NB4 (cell line): ENCODE measurements around the gene KAT2B.

Source experiments
- POLR2A ChIP-seq: IDR thresholded peaks from 2 replicates; pipeline ENCODE4 v1.6.1; 2011; ENCODE audit warnings: mild to moderate bottlenecking; ENCODE audit not compliant: insufficient read length; ENCODE audit errors: extremely low read depth
- TF ChIP-seq, protein P1 (sequence below): IDR thresholded peaks from one replicate; pipeline ENCODE4 v1.5.1; 2012; ENCODE audit warnings: low read depth, low read length
- TF ChIP-seq, protein P2 (sequence below): IDR thresholded peaks from 2 replicates; pipeline ENCODE4 v1.6.1; 2011; ENCODE audit warnings: low read depth, low read length

DNA sequence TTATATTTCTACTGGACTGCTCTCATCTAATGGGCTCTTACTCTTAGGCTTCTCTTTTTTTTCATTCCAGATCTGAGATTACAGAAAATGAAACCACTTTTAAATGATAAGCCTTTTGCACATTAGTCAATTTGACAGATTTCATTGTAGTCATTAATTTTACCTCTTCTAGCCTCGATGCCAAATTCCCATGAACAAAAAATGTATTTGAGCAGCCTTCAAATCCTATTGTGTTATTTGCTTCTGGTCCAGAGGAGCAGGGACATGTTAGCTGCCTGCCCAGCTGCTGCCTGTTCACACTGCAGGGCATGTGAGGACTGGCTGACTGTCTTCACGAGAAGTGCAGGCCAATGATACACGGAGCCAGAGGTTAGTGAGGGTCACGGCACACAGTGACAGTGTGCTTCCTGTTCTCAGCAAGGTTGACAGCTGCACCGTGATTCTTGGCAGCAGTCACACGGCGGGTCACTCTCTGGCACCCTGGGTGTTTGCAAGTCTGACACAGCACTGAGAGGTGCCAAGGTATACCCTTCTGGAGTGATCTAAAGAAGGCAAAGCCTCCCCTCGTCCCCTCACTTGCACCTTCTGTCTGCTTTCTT is 40.8 kb downstream of the KAT2B start:
- TF ChIP-seq, protein P1, sequence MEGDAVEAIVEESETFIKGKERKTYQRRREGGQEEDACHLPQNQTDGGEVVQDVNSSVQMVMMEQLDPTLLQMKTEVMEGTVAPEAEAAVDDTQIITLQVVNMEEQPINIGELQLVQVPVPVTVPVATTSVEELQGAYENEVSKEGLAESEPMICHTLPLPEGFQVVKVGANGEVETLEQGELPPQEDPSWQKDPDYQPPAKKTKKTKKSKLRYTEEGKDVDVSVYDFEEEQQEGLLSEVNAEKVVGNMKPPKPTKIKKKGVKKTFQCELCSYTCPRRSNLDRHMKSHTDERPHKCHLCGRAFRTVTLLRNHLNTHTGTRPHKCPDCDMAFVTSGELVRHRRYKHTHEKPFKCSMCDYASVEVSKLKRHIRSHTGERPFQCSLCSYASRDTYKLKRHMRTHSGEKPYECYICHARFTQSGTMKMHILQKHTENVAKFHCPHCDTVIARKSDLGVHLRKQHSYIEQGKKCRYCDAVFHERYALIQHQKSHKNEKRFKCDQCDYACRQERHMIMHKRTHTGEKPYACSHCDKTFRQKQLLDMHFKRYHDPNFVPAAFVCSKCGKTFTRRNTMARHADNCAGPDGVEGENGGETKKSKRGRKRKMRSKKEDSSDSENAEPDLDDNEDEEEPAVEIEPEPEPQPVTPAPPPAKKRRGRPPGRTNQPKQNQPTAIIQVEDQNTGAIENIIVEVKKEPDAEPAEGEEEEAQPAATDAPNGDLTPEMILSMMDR = no peak
- no peak for TF ChIP-seq POLR2A
- TF ChIP-seq, protein P2, sequence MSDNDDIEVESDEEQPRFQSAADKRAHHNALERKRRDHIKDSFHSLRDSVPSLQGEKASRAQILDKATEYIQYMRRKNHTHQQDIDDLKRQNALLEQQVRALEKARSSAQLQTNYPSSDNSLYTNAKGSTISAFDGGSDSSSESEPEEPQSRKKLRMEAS = no peak
